SU-DHL-6 (cell line): ENCODE measurements around the gene ADAMTS15.

Experiments
- CTCF ChIP-seq: fragments of 200-600 bp; sonication (generic); IDR thresholded peaks from one replicate; pipeline ENCODE4 v1.5.1; 2017; ENCODE audit warnings: antibody characterized with exemption, mild to moderate bottlenecking, low read length, moderate library complexity; ENCODE audit not compliant: insufficient read depth, poor library complexity, severe bottlenecking
- EZH2phosphoT487 ChIP-seq: fragments of 200-600 bp; sonication (generic), shearing (Covaris generic); conservative IDR thresholded peaks from 2 replicates; pipeline ENCODE4 v1.6.1; 2018; ENCODE audit warnings: mild to moderate bottlenecking, antibody characterized with exemption, low read length, moderate library complexity, mixed read lengths

- TF ChIP-seq CTCF = peak; percentile 35
- TF ChIP-seq EZH2phosphoT487 = no peak
These were observed 13.8 kb upstream of the ADAMTS15 start for GRCh38 chr11:130434521-130435223.
